ENCODE measurements around the gene RITA1.

RITA1 gene

DNA sequence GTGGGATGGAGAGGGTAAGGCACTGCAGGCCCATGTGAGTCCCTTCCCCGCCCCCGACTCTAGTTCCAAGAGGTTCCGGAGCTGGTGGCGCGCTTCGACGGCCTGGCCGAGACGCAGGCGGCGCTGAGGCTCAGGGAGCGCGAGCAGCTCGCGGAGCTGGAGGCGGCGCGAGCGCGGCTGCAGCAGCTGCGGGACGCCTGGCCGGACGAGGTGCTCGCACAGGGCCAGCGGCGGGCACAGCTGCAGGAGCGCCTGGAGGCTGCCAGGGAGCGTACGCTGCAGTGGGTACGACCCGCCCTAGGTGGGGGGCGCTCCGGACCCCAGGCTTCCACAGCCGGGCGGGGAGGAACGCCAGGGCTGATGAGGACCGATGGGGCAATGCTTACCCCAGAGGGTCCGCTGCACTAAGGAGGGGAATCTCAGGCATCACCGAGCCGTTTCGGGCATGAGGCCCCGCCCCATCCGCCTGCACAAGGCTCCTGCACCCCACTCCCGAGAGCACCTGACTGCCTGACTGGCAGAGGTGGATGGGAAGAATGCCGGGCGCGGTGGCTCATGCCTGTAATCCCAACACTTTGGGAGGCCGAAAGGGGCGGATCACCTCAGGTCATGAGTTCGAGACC, 31.1 kb upstream of the RITA1 start:
- no peak for DNase-seq

DNA sequence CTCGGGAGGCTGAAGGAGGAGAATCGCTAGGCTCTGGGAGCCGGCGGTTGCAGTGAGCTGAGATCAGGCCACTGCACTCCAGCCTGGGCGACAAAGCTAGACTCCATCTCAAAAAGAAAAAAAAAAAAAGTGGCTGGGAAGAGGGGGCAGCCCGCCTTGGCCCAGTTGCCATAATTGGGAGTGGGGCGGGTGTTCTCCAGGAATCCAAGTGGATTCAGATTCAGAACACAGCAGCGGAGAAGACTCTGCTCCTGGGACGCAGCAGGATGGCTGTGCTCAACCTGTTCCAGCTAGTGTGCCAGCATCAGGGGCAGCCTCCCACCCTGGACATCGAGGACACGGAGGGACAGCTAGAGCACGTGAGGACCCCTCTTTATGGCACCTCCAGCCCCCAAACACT, 30.5 kb upstream of the RITA1 start:
- DNase-seq, result no peak

DNA sequence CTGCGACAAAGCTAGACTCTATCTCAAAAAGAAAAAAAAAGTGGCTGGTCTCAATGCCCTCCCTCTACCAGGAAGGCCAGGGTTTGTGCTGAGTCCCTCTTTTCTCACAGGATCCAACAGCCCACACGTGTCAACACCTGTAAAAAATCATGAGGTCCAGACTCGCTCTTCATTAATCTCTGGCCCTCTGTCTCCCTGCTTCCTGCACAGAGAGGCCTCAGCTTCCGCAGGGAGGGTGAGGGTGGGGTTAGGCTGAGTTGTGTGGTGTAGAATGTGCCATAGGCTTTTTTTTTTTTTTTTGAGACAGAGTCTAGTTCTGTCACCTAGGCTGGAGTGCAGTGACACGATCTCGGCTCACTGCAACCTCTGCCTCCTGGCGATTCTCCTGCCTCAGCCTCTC, 29.9 kb upstream of the RITA1 start:
- DNase-seq, result no peak

DNA sequence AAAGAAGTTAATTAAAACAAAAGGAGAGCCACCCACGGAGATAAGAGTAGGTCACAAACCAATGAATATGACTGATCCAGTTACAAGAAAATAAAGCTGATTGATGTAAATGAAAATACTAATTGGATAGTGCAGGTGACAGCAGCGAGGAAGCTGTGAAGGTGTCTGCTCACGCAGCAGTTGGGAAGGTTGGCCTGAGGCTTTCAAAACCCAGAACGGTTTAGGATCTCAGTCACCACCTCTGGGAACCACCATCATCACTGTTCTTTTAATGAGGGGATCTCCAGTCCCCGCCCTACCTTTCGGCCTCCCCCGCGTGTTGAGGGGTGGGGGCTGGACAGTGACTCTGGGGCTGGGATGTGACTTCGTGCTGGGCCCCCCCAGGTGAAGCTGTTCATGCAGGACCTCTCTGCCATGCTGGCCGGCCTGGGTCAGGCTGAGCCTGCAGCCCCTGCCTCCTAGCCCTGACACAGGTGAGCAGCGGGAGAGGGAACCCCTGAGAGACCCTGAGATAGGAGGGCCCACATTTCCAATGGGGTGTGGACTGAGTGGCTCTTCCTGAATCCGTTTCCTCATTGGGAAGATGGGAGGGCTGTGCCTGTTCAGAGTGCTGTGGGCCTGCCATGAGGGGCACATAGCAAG, 28.2 kb upstream of the RITA1 start:
- no peak for DNase-seq

DNA sequence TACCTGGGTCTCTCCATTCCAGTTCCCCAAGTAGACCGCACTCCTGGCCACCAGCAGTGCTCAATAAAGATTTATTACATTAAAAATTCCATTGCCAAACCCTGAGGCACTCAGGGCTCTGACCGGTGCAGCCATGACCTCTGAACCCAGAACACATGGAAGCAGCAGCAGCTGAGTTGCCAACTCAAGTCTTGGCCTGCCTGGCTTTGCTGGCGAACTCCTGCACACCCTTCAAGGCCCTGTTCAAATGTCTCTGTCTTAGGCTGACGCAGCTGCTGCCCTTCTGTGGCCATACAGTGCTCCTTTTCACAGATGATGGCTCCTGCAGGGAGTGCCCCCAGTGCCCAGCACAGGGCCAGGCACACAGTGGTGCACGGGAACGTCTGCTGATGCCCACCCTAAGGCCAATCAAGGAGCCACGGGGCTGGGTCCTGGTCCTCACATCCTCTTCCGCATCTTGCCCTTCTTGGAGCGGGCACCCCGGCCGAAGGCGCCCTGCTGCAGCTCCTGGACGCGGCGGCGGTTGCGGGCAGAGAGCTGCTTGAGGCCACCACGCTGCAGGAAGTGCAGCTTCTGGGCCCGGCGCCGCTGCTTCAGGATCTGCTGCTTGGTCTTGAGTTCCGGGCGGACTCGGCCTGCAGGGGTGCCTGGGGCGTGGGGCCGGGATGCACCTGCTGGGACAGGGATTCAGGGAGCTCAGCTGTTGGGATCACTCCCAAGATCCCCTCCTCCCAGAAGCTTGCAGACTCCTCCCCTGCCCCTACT, 26.9 kb upstream of the RITA1 start:
- no peak for DNase-seq

DNA sequence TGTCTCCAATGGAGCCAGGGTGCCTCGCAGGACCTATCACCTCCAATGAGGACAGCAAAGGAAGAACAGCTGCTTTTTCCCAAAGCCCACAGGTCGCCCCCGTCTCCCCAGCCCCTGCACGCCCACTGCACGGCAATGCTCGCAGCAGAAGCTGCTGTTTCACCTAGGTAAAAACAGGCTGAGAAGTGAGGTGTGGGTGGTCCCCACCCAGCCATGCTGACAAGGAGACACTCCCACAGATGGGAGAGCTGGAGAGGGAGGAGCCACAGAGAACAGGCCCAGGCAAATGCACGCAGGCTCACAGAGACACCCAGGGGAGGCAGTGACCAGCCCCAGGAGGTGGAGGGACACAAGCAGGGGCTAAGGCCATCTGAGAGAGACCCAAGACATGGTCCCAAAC, 25.6 kb upstream of the RITA1 start:
- DNase-seq, result no peak

DNA sequence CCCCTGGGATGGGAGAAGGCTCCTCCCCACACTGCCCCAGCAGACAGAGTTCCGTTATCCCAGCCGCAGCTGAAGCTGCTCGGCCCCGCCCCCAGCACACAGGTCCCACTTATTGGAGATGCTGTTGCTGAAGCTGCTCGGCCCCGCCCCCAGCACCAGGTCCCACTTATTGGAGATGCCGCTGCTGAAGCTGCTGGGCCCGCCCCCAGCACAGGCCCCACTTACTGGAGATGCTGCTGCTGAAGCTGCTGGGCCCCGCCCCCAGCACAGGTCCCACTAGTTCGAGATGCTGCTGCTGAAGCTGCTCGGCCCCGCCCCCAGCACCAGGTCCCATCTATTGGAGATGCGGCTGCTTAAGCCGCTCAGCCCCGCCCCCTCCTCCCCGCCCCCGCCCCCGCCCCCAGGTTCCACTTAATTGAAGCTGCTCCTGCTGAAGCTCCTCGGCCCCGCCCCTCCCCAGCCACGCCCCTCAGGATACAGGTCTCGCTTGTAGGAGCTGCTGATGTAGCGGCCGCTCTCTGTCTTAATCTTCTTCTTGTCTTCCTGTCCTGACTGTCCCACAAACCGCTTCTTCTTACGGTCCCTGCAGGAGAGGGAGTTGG, 24.0 kb upstream of the RITA1 start:
- no peak for DNase-seq

DNA sequence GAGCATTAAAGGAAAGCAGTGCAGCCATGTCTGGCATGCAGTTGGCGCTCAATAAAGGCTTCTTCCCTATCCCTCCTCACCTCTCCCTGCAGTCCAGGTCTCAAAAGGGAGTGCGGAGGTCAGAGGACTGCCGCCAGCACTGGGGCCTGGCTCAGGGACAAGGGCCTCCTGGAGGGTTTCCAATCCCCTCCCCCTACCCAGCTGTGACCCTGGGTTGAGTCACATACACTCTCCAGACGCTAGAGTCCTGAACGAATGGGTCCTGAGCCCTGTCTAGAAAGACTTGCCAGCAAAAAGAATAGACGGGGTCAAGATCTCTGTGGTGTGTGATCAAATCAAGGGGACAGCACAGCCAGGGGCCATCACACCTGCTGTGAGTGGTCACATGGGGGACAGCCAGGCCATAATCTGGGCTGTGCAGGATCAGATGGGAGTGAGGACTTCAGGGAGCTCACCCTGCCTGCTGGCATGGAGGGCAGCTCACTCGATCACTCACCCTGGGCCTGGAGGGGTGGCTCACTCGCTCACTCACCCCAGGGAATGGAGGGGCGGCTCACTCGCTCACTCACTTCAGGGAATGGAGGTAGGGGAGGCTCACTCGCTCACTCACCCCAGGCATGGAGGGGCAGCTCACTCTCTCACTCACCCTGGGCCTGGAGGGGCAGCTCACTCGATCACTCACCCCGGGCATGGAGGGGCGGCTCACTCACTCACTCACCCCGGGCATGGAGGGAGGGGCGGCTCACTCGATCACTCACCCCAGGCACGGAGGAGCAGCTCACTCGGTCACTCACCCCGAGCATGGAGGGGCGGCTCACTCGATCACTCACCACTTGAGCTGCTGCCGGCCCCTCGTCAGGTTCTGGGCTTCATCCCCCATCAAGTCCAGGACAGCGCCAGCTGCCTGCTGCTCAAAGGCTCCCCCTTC, 23.2 kb upstream of the RITA1 start:
- DNase-seq, result no peak

DNA sequence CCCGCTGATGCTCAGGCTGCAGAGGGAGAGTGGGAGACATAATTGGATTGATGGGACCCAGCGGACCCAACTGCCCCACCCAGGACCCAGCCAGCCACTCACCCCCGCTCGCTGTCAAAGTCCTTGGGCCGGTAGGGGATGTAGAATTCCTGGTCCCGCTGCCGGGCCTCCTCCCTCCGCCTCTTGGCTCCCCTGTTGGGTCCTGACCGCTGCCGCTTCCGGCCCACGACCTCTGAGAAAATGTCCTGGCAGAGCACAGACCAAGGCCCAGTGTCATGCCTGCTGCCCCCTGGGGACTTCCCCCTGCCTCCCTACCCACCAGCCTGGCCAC, 22.5 kb upstream of the RITA1 start:
- DNase-seq, result no peak

DNA sequence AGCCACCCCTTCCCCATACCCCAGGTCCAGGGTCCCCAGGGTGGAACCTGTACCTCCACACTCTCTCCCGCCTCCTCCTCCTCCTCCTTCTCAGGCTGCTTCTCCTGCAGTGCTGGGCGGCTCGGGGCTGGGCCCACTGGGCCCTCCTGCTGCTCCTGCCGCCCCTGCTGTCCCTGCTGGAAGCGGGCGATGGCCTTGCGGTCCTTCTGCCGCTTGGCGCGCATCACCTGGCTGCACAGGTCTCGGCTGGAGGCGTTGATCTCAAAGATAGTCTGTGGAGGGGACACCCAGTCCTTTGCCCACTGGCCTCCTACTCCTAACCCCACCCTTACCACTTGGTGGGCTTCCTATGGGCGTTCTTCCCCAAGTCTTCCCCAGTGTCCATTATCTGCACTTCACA, 21.5 kb upstream of the RITA1 start:
- DNase-seq, result no peak

DNA sequence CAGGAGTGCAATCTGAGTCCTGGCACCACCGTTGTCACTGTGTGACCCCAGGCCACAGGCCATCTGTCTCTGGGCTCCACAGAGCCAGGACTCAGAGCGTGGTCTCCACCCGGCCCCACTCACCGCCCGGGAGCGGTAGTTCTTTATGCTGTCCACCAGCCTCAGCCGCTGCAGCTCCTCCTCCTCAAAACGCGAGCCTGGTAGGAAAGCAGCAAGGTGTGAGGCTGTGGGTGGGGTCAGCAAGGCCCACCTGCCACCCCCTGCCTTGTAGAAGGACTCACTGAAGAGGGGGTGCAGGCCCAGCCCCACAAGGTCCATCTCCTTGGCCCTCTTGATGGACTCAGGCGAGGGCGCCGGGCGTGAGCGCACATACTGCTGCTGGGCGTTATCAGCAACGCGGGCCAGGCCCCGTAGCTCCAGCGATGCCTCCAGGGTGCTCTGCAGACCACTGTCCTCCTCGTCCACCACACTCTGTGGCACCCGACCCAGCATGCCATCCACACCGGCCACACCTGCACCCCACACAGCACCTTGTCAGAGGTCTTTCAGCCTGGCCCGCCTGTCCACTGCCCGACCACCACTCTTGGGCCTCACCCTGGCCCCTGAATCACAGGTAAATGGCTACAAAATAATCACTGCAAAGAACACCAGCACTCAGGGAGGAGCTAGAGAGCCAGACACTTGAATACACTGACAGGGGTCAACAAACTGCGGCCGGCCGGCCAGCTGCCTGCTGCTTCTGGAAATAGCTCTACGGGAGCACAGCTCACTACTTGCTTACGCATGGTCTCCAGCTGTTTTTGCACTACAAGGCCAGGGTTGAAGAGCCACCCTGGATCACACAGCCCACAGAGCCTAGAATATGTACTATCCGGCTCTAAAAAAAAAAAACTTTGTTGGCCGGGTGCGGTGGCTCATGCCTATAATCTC, 19.7 kb upstream of the RITA1 start:
- DNase-seq, result no peak

DNA sequence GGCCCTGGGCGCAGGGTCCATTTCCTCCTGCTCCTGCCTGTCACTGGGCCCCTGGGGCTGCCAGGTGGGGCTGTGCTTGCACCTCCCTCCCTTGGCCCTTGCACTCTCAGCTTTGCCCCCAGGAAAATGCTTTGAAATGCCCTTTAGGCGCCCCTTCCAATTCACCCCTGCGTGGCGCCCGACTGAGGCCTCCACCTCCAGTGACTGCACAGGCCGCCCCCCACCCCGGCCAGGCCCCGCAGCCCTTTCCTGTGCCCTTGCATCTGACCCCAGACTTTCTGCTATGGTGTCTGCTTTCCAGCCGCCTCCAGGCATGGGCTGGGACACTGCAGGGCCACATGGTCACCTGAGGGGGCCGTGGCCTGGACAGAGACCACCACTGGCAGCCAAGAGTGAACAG, 17.7 kb upstream of the RITA1 start:
- no peak for DNase-seq

DNA sequence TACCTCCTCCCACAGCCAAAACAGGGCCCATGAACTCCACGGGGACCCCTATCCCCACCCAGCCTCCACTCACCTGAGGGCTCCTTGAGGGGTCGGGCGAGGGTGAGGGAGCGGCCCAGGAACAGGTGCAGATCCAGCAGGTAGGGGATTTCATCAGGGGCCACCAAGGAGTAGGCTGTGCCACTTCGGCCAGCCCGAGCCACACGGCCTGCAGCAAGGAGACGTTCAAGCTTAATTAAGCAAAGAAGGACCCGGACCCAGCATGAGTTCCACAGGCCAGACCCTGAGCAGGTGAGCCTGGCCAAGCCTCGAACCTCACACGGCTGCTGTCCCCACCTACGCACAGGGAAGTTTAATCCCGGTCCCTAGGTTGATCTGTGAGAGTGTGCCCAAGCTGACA, 15.8 kb upstream of the RITA1 start:
- no peak for DNase-seq

DNA sequence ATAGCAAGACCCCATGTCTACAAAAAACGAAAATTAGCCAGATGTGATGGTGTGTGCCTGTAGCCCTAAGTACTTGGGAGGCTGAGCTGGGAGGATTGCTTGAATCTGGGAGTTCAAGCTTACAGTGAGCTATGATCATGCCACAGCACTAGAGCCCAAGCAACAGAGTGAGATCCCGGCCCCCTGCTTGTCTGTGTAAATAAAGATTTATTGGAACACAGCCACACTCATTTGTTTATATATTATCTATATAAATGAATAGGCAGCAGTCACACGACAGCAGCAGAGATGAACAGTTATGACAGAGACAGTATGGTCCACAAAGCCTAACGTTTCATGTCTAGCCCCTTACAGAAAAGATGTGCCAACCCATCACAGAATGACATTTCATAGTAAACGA, 15.1 kb upstream of the RITA1 start:
- no peak for DNase-seq

DNA sequence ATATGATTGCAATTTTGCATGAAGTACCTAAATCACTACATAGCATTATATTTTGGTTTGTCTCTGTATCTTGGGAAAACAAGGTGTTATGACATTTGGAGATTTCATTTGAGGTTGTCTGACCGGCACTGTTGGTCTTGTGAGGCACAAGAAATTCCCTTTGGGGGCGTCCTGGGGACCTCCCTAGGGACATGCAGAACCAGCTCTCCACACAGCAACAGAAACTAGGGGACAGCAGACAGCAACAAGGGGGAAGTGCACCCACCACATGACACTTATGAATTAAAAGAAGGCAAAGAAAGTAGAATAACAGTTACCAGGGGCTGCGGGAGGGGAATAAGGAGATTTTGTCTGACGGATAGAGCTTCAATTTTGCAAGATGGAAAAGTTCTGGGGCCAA, 14.6 kb upstream of the RITA1 start:
- no peak for DNase-seq

DNA sequence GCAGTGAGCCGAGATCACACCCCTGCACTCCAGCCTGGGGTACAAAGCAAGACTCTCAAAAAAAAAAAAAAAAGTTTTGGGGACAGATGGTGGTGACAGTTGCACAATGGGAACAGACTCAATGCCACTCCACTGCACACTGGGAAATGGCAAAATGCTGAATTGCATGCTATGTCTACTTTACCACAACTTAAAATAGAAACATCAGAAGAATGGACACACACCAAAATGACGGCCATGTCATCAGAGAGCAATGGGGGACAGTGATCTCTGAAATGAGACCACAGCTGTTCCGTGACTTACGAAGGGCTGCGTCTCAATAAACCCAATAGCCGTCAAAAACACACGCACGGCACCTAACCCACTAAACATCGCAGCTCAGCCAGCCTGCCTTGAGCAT, 14.0 kb upstream of the RITA1 start:
- DNase-seq, result no peak

DNA sequence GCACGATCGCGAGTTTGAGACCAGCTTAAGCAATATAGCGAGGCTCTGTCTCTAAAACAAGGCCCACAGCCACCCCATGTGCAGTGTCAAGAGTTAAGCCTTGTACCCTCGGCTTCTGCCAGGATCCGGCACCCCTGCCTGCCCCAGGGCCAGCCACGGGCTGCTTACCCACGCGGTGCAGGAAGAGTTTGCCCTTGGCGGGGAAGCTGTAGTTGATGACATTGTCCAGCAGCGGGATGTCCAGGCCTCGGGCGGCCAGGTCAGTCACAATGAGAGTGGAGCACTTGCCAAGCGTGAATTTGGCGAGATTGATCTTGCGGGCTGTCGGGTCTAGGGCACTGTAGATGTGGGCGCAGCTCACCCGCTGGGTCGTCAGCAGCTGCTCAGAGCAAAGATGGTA, 13.3 kb upstream of the RITA1 start:
- DNase-seq, result no peak

DNA sequence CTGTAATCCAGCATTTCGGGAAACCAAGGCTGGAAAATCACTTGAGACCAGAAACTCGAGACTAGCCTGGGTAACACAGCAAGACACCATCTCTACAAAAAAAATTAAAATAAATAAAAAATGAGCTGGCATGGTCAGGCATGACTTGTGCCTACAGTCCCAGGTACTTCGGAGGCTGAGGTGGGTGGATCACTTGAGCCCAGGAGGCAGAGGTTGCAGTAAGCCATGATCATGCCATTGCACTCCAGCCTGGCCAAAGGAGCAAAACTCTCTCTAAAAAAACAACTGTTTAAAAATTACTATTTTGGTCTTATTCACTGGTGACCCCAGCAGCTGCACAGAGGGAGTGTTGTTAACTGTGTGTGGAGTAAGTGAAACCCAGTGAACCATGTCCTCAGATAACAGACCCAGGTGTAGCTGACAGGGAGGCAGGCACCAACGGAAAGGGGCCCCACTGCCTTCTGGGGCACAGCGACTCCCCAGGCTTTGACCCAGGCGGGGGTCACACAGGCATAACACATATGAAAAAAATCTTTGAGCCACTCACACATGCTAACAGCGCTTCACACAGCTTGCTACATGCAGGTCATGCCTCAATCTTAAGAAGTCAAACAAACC, 12.3 kb upstream of the RITA1 start:
- DNase-seq, result no peak

DNA sequence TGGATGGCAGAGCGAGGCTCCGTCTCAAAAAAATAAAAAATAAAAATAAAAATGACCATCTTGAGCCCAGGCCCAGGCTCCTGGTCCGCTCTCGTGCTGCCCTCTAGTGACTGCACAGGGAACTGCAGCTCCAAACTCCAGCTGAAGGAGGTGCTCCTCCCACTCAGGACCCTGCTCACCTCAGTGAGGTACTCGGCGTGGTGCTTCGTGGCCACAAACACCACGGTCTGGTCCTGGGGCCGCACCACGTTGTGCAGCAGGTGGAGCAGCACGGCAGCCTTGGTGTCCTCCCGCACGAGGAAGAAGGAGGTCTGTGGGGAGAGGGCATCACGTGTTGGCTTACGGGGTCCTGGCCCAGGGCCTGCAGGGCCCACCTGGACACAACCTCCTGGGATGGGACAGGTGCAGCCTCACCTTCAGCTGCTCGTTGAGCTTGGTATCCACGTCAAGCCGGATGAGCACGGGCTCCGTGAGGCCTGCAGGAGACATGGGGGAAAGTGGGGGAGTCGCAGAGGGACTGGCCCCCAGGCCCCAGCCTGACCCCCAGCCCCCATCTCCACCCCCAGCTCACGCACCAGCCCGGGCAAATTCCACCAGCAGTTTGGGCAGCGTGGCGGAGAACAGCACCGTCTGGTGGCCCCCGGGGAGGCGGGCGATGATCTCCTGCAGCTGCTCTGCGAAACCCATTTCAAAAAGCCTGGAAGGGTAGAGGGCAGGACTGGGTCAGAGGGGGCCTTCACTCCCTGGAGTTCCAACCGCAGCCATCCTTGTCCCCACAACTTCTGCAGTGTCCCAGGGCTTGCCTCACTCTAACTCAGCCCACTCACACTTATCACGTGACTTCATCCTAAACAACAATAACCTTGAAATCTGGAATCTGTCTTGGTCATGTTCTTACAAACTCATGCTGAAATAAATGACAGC, 10.8 kb upstream of the RITA1 start:
- peak; percentile 48 to 75 (median 60) for DNase-seq

DNA sequence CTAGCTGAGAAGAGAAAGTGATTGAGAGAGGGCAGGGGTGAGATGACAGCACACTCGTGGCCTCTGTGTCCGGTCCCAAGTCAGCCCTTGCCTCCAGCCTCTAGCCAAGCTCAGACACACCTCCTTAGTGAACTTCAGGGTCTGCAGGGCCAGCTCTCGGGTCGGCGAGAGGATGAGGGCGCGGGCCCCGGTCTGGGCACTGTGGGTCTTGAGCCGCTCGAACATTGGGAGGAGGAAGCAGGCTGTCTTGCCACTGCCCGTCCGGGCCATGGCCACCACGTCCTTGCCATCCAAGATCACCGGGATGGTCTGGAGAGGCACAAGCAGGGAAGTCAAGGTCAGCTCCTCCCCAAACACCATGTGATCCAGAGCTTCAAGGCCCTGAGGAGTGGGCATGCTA, 6.5 kb upstream of the RITA1 start:
- DNase-seq, result no peak
